Activated T-cell treated with anti-CD3 and anti-CD28 coated beads, Interleukin-2, amount 50 U/mL, for 1 hour (primary cell): Measurements from ENCODE around the gene C10orf62.
"Not testable (repeated sequence)": the region's sequence is repeated elsewhere in the genome, so short reads cannot be mapped to it uniquely, and the experiment has no call there.

ENCODE experiments used
- DNase-seq: peaks from one replicate; pipeline ENCODE4 v3.0.0-alpha.2; 2020

The C10orf62 gene

GRCh38 chr10:97566336-97566996 is 23.1 kb upstream of the C10orf62 start:
- no peak for DNase-seq

DNA sequence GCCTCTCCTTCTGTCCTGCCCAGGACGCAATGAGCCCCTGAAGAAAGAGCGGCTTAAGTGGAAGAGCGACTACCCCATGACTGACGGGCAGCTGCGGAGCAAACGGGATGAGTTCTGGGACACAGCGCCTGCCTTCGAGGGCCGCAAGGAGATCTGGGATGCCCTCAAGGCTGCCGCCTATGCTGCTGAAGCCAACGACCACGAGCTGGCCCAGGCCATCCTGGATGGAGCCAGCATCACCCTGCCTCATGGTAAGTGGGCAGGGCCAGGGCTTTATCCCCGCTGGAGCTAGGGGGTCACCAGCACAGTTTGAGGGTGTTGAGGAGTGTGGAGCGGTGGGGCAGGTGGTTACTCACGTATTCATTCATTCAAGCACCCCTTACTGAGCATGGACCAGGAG is 21.6 kb upstream of the C10orf62 start:
- no peak for DNase-seq

- no peak for DNase-seq
Measured at GRCh38 chr10:97570146-97570788, 19.3 kb upstream of the C10orf62 start.

DNA sequence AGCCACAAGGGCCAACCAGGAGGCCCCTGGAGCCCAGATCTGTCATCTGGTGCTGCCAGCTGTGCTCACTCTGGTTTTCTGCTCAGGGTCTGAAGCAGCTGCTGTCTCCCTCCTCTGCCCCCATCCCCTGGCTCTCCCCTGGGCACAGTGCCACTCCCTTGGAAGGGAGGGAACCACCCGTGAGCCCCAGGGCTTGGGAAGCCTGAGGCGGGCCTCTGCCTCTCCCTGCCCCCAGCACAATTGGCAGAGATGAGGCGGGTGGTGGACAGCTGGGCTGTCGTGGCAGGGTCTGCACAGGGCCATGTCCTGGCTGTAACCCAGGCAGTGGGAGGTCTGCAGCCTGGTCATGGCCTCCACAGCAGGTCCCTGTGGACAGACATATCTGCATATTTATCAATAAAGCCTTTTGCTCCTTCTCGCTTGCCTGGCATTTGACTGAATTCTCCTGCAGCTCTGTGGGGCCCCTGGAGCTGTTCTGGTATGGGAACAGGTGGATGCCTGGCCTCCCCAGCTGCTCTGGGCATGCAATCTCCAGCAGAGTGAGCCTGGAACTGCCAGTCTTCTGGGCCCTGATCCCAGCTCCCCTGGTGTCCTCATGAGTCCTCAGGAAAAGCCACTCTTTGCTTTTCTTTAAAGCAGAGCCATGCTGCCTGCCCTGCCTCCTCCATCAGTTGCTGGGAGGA is 18.6 kb upstream of the C10orf62 start:
- DNase-seq, result no peak

DNA sequence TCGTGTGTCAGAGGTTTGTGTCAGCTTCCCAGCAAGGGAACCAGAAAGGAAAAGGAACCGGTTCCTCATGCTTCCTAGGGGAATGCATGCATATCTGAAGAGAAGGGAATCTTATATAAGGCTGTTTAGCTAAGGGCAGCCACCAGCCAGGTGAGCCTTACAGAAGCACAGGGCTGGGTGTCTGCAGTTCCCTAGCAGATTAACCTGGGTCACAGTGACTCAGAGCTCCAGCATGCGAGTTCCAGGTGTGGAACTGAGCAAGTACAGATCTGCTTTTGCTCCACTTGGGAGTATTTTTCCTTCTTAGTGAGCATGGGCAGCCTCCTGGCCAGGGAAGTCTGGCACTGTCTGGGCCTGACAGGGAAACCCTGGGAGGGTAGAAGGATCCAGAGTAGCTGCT is 17.9 kb upstream of the C10orf62 start:
- DNase-seq, result no peak

DNA sequence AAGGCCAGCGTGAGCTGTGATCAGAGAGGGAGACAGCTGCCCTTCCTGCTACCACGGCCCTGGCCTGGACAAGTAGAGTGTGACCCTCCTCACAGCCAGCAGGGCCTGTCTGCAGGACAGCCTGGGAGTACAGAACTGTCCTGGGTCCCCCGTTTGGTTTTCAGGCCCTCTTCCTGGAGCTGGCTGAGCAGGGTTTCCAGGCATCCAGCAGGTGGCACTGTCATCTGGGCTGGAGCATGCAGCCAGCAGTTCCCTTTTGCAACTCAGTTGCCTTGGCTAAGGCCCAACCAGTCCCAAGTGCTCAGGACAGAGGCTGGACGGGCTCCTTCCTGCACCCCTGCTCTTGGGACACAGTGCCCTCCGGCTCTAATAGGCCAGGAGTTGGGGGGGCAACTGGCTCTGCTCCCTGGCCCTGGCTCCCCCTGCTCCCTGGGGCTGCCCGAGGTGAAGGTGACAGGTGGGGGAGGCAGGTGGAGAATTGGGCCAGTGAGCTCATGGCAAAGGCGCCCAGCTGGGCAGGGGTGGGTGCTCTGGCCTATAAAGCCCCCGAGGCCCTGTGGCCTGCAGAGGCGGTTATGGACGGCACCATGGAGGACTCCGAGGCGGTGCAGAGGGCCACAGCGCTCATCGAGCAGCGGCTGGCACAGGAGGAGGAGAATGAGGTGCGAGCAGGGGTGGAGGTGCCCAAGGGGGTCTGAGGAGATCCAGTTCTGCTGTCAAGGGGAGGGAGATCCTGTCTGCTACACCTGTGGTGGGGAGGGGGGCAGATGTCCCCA is 17.1 kb upstream of the C10orf62 start, which contains the start of gene ANKRD2:
TSS of gene ANKRD2 (plus strand) at position 566 of the 776 bp plus-strand sequence. CDS start at position 576, 10 bp downstream.
- peak; percentile 48 for DNase-seq

DNA sequence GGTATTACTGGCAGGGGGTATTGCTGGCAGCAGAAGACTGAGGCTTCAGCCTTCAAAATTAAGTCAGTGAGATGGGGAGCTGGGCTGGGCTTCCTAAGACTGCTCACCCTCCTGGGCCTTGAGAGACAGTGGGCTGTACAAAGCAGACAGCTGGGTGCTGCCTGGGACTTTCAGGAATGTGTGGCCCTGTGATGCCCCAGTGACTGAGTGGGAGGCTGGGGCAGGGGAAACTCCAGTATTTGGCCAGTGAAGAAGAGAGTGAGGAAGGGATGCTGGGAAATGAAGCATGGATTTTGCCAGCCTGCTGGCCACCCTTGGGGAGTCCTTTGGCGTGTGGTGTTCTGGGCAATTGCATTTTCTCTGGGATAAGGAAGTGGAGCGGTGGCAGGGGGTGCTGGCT is 16.5 kb upstream of the C10orf62 start:
- DNase-seq, result no peak

DNA sequence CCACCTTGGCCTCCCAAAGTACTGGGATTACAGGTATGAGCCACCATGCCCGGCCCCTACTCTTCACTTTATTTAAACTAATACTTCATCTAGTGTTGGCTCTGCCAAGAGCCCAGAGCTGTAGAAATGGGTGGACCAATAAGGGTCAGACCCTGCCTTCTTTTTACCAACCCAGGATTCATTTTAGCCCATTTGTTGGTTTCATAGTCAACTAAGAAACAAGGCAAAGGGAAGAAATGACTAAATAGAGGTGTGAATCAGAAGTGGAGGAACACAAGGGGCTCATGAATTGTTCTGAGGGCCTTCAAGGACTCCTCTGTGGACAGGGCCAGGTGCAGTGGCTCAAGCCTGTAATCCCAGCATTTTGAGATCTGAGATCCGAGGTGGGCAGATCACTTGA is 15.8 kb upstream of the C10orf62 start:
- no peak for DNase-seq

GRCh38 chr10:97574374-97575126 is 15.0 kb upstream of the C10orf62 start:
- no peak for DNase-seq

DNA sequence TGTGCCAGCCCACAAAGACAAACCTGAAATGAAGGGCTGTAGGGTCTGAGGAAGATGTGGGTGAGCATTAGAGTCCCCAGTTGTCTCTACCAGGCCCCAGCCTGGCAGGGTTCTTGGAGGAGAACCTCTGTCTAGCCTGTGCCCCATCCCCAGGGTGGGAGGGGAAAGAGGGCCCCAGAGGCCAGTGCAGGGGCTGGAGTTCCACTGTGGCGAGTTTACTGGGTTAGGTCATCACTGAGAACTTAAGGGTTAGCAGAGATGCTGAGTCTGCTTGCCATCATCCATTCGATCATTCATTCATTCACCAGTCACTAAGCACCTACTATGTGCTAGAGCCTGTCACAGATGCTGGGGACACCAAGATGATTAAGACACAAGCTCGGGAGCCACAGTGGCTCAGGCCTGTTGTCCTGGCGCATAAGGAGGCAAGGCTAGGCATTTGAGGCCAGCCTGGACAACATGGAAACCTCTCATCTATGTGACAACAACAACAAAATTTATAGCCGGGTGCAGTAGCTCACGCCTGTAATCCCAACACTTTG is 14.3 kb upstream of the C10orf62 start:
- DNase-seq, result no peak

- not testable (repeated sequence) for DNase-seq
Measured at GRCh38 chr10:97576487-97576886, 13.0 kb upstream of the C10orf62 start.

GRCh38 chr10:97577701-97578100 is 11.8 kb upstream of the C10orf62 start:
- no peak for DNase-seq

DNA sequence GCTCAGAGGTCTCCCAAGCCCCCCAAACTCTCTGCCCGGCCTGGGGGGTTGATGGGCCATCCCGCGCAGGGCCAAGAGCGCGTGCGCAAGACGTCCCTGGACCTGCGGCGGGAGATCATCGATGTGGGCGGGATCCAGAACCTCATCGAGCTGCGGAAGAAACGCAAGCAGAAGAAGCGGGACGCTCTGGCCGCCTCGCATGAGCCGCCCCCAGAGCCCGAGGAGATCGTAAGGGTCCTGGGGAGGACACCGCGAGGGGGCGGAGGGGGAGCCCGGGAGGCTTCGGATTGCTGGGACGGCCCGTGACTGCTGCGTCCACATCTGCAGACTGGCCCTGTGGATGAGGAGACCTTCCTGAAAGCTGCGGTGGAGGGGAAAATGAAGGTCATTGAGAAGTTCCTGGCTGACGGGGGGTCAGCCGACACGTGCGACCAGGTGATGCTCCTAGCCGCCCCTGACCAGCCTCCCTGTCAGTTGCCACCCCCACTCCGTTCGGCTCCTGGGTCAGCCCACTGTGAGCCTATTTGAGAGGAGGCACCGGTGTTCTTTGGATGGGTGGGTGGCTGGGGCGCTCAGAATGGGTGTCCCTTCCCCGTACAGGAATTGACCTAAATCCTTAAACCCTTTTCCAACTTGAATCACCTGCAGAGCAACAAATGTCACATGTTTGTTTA is 11.2 kb upstream of the C10orf62 start:
- DNase-seq, result no peak

DNA sequence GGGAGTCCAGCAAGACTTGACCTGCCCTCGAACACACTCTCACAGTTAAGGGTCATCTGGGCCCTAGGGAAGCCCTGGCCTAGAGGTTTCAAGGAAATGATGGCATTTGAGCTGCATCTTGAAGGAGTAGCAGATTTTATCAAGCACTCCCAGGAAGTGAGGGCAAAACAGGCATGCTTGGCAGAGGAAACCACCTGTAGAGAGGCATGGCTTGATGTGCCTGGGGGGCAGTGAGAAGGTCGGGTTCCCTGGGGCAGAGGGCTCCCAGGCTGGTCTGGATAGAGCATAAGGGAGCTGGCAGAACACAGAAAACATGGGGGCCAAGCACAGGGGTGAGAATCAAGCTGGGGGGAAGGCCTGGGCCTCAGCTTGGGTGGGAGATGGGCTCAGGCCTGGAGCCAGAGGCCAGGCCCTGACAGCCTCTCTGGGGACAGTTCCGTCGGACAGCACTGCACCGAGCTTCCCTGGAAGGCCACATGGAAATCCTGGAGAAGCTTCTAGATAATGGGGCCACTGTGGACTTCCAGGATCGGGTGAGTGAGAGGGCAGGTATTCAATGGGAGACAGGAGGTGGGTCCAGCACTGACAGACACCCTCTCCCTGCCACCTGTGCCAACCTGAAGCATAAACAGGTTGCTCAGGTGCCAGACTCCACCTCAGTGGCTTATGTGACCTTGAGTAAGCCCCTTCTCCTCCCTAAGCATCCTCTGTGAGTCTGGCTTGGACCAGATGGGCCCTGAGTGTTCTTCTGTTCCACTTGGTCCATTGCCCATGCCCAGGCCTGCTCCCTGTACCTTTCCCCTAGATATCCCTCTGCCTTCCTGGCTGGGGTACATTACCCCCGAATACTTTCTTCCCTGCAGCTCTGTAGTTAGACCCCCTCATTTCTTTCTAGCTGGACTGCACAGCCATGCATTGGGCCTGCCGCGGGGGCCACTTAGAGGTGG is 8.8 kb upstream of the C10orf62 start:
- no peak for DNase-seq

GRCh38 chr10:97582169-97582568 is 7.4 kb upstream of the C10orf62 start:
- DNase-seq, result no peak

DNA sequence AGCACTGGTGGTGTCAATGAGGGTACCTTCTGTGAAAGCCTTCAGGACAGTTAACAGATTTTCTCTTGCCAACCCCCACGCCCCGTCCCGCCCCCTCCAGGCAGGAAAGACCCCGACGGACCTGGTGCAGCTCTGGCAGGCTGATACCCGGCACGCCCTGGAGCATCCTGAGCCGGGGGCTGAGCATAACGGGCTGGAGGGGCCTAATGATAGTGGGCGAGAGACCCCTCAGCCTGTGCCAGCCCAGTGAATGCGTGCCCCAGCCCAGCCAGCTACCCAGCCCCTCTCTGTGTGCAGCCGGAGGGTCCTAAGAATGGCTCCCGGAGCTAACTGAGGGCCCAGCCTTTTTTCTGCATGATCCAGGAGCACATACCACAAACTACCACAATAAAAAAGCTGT is 6.0 kb upstream of the C10orf62 start:
- no peak for DNase-seq

- DNase-seq, result no peak
Measured at GRCh38 chr10:97584060-97584797, 5.3 kb upstream of the C10orf62 start, which contains the start of gene HOGA1. Gene HOGA1, plus strand, starts transcription at chr10:97584389. Its CDS starts 315 bp downstream, at chr10:97584704.

GRCh38 chr10:97584798-97585438 is 4.6 kb upstream of the C10orf62 start:
- DNase-seq, result no peak

- DNase-seq, result no peak
Measured at GRCh38 chr10:97585439-97585811, 4.1 kb upstream of the C10orf62 start.
